ENCODE measurements around the gene CIDEC.
"Not testable (repeated sequence)": the region's sequence is repeated elsewhere in the genome, so short reads cannot be mapped to it uniquely, and the experiment has no call there.

- TF ChIP-seq GLI2 (tag by site-specific recombination; IDR thresholded peaks at IDR 0.05; ENCODE audit: borderline replicate concordance, low read depth); ATF2 (tag by site-specific recombination; IDR thresholded peaks at IDR 0.05; ENCODE audit: low read depth); BCL11B (tag by site-specific recombination; IDR thresholded peaks at IDR 0.05; ENCODE audit: low read depth): not testable (repeated sequence)
Measured at GRCh38 chr3:9847870-9848269, 32.2 kb downstream of the CIDEC start.
